H9 (cell line): ENCODE measurements around the gene TGFBRAP1. TPM values are rescaled to one million over a fixed set of nuclear protein-coding genes. Genes with fewer than 3 reads are reported as not detected.

ENCODE experiments used
- DNase-seq: peaks from one replicate; pipeline ENCODE4 v3.0.0-alpha.2; 2017
- H2AFZ ChIP-seq: one replicate; pipeline ENCODE4 v1.6.1; 2013; ENCODE audit warnings: mild to moderate bottlenecking, low read length, control low read depth, moderate library complexity
- H2AK5ac ChIP-seq: 2 replicates; pipeline ENCODE4 v1.6.1; 2013; ENCODE audit warnings: low read length, control low read depth, mixed read lengths; ENCODE audit not compliant: insufficient read length
- H2BK120ac ChIP-seq: one replicate; pipeline ENCODE4 v1.6.1; 2013; ENCODE audit warnings: low read depth, mild to moderate bottlenecking, low read length, control low read depth, inconsistent platforms; ENCODE audit not compliant: poor library complexity, severe bottlenecking
- H2BK12ac ChIP-seq: 2 replicates; pipeline ENCODE4 v1.6.1; 2013; ENCODE audit warnings: low read length, control low read depth, mixed read lengths, low read depth; ENCODE audit not compliant: insufficient read length
- H2BK15ac ChIP-seq: 2 replicates; pipeline ENCODE4 v1.6.1; 2013; ENCODE audit warnings: low read depth, low read length, control low read depth
- H2BK20ac ChIP-seq: one replicate; pipeline ENCODE4 v1.6.1; 2013; ENCODE audit warnings: low read depth, mild to moderate bottlenecking, low read length, control low read depth, inconsistent platforms; ENCODE audit not compliant: poor library complexity, severe bottlenecking
- H2BK5ac ChIP-seq: 2 replicates; pipeline ENCODE4 v1.6.1; 2013; ENCODE audit warnings: low read length, control low read depth, mixed read lengths; ENCODE audit not compliant: insufficient read length
- H3K14ac ChIP-seq: 2 replicates; pipeline ENCODE4 v1.6.1; 2013; ENCODE audit warnings: low read length, control low read depth; ENCODE audit not compliant: insufficient read depth
- H3K18ac ChIP-seq: 2 replicates; pipeline ENCODE4 v1.6.1; 2013; ENCODE audit warnings: low read depth, mild to moderate bottlenecking, mixed read lengths, low read length, control low read depth; ENCODE audit not compliant: insufficient read length
- H3K23ac ChIP-seq: 2 replicates; pipeline ENCODE4 v1.6.1; 2013; ENCODE audit warnings: low read length, control low read depth, mixed read lengths, low read depth; ENCODE audit not compliant: insufficient read length
- H3K23me2 ChIP-seq: 2 replicates; pipeline ENCODE4 v1.6.1; 2013; ENCODE audit warnings: low read depth, mild to moderate bottlenecking, mixed read lengths, low read length, control low read depth; ENCODE audit not compliant: insufficient read length, poor library complexity, severe bottlenecking
- H3K27ac ChIP-seq: 2 replicates; pipeline ENCODE4 v1.5.1; 2013; ENCODE audit warnings: low read length, control low read depth, mixed read lengths, low read depth; ENCODE audit not compliant: insufficient read length
- H3K27me3 ChIP-seq: 2 replicates; pipeline ENCODE4 v1.6.1; 2013; ENCODE audit warnings: low read length, control low read depth, inconsistent platforms; ENCODE audit not compliant: insufficient read depth
- H3K4ac ChIP-seq: 2 replicates; pipeline ENCODE4 v1.6.1; 2013; ENCODE audit warnings: low read depth, mild to moderate bottlenecking, control low read depth, inconsistent platforms, low read length, moderate library complexity
- H3K4me1 ChIP-seq: 2 replicates; pipeline ENCODE4 v1.6.1; 2013; ENCODE audit warnings: low read length, control low read depth, inconsistent platforms; ENCODE audit not compliant: insufficient read depth
- H3K4me2 ChIP-seq: 2 replicates; pipeline ENCODE4 v1.6.1; 2013; ENCODE audit warnings: low read length, control low read depth, mixed read lengths; ENCODE audit not compliant: insufficient read length, insufficient read depth
- H3K56ac ChIP-seq: 2 replicates; pipeline ENCODE4 v1.6.1; 2013; ENCODE audit warnings: low read depth, mild to moderate bottlenecking, mixed read lengths, low read length, control low read depth; ENCODE audit not compliant: insufficient read length
- H3K79me1 ChIP-seq: 2 replicates; pipeline ENCODE4 v1.6.1; 2013; ENCODE audit warnings: low read depth, mild to moderate bottlenecking, moderate library complexity, low read length, control low read depth, inconsistent platforms; ENCODE audit not compliant: insufficient read depth, poor library complexity, severe bottlenecking
- H3K79me2 ChIP-seq: 2 replicates; pipeline ENCODE4 v1.6.1; 2013; ENCODE audit warnings: low read length, control low read depth, inconsistent platforms; ENCODE audit not compliant: insufficient read depth
- H3K9ac ChIP-seq: 2 replicates; pipeline ENCODE4 v1.6.1; 2013; ENCODE audit warnings: low read length, control low read depth, mixed read lengths; ENCODE audit not compliant: insufficient read length; ENCODE audit errors: extremely low read depth
- H3K9me3 ChIP-seq: one replicate; pipeline ENCODE4 v1.6.1; 2013; ENCODE audit warnings: low read depth, low read length, inconsistent platforms; ENCODE audit not compliant: control insufficient read depth
- H3T11ph ChIP-seq: one replicate; pipeline ENCODE4 v1.6.1; 2013; ENCODE audit warnings: mild to moderate bottlenecking, low read length, control low read depth, inconsistent platforms
- H4K20me1 ChIP-seq: one replicate; pipeline ENCODE4 v1.6.1; 2013; ENCODE audit not compliant: control insufficient read depth, insufficient read length, insufficient read depth
- H4K5ac ChIP-seq: 2 replicates; pipeline ENCODE4 v1.6.1; 2013; ENCODE audit warnings: low read depth, mild to moderate bottlenecking, mixed read lengths, low read length, control low read depth; ENCODE audit not compliant: insufficient read length
- H4K8ac ChIP-seq: replicated peaks from 2 replicates; pipeline ENCODE4 v1.6.1; 2013; ENCODE audit warnings: low read length, control low read depth, mixed read lengths, low read depth; ENCODE audit not compliant: insufficient read length
- H4K91ac ChIP-seq: 2 replicates; pipeline ENCODE4 v1.6.1; 2013; ENCODE audit warnings: low read depth, mild to moderate bottlenecking, moderate library complexity, mixed read lengths, low read length, control low read depth; ENCODE audit not compliant: insufficient read length
- H3K27ac Mint-ChIP-seq, 3 experiments: 2 replicates in 2 of 3; 3 replicates in 1 of 3; pipeline ENCODE4 v1.8.0; 2020 to 2021; ENCODE audit warnings: mixed read lengths in 3 of 3, mild to moderate bottlenecking in 1 of 3, moderate library complexity in 1 of 3
- H3K27me3 Mint-ChIP-seq: 2 replicates; pipeline ENCODE4 v1.8.0; 2021; ENCODE audit warnings: low read depth, mild to moderate bottlenecking, moderate library complexity, mixed read lengths
- H3K36me3 Mint-ChIP-seq, 3 experiments: 2 replicates in 2 of 3; 3 replicates in 1 of 3; pipeline ENCODE4 v1.8.0; 2020 to 2021; ENCODE audit warnings: low read depth in 3 of 3, mixed read lengths in 3 of 3; ENCODE audit not compliant: insufficient read depth in 1 of 3
- H3K4me1 Mint-ChIP-seq, 2 experiments: 2 replicates each; pipeline ENCODE4 v1.8.0; 2020; ENCODE audit warnings: mixed read lengths in 2 of 2
- H3K4me3 Mint-ChIP-seq, 2 experiments: 2 replicates in 1 of 2; 3 replicates in 1 of 2; pipeline ENCODE4 v1.8.0; 2020 to 2021; ENCODE audit warnings: mild to moderate bottlenecking in 2 of 2, mixed read lengths in 2 of 2, moderate library complexity in 1 of 2
- H3K9me3 Mint-ChIP-seq, 2 experiments: 2 replicates in 1 of 2; 3 replicates in 1 of 2; pipeline ENCODE4 v1.8.0; 2020; ENCODE audit warnings: mild to moderate bottlenecking in 2 of 2, mixed read lengths in 2 of 2, moderate library complexity in 1 of 2
- WGBS: extraction: QIAGEN DNeasy Blood & Tissue Kit; methylation state at CpG from one replicate; pipeline ENCODE4 v1.1.7; 2013; ENCODE audit warnings: missing lambda C conversion rate, low lambda C conversion rate, mixed read lengths; ENCODE audit not compliant: insufficient read length; ENCODE audit errors: extremely low coverage; 5-methylcytosine and 5-hydroxymethylcytosine counted together
- total RNA-seq: library from RNA; stranded (reverse); gene quantifications from 2 replicates; pipeline ENCODE4 v1.2.1, GENCODE V29; 2021
- TF ChIP-seq, protein P1 (sequence below): fragments of 200-600 bp; sonication (generic); conservative IDR thresholded peaks from 3 replicates; pipeline ENCODE4 v1.8.0; 2021; ENCODE audit warnings: antibody characterized with exemption, mild to moderate bottlenecking

The TGFBRAP1 gene
- total RNA-seq, 1 experiment from 2014 or later, result 23.6 TPM

DNA sequence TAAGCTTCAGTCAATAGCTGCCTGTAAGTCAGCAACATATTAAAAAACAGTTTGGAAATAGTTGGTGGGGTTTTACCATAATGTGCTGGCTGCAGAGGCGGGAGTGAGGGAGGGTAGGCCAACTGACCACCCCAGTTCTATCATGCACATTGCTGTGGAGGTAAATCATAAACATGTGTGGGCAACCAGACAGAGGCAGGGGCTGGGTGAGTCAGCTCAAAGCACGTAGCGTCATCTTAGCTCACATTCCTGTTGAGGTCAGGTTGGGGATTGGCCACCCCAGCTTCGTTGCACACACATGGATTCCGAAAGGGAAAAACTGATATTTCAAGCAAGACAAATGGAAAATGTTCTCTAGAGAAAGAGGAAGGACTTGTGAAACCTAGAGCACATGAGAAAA is 68.5 kb downstream of the TGFBRAP1 start:
- Histone ChIP-seq H2BK120ac (no peak overlapping the region), H3K27ac (no peak overlapping the region)
- peaks cover 1% of the 10 kb centered on the region for H3K27me3 Mint-ChIP-seq

More for the DNA sequence above, 68.5 kb downstream of the TGFBRAP1 start:
- no peak overlapping the region for H2AK5ac ChIP-seq
- no peak overlapping the region for H2BK5ac ChIP-seq
- Mint-ChIP-seq H3K4me1 (peaks cover 5 to 7% of the 10 kb centered on the region in 2 experiments), H3K9me3 (no peaks in the 10 kb centered on the region; a peak in 1 of 5 replicates), H3K36me3 (peaks cover 2 to 14% (median 4%) of the 10 kb centered on the region in 3 experiments; a peak in 6 of 7 replicates), H3K4me3 (no peak overlapping the region), H3K27ac (no peak overlapping the region)
- H3K18ac ChIP-seq, result no peak overlapping the region
- H3K56ac ChIP-seq, result no peak overlapping the region
- H4K8ac ChIP-seq, result no peak overlapping the region
- H2BK12ac ChIP-seq, result no peak overlapping the region
- no peaks in the 10 kb centered on the region for H3K23me2 ChIP-seq
- no peak overlapping the region for H3K9ac ChIP-seq
- H3K4me2 ChIP-seq, result no peak overlapping the region
- no peak overlapping the region for H3K23ac ChIP-seq
- H3K4me1 ChIP-seq, result no peaks in the 10 kb centered on the region
- H2AFZ ChIP-seq, result no peak overlapping the region
- no peak for DNase-seq
- no peak overlapping the region for H2BK15ac ChIP-seq
- H4K91ac ChIP-seq, result no peak overlapping the region
- no peak overlapping the region for H3T11ph ChIP-seq
- no peaks in the 10 kb centered on the region for H4K20me1 ChIP-seq
- H3K79me2 ChIP-seq, result no peaks in the 10 kb centered on the region
- H2BK20ac ChIP-seq, result no peak overlapping the region
- no peaks in the 10 kb centered on the region for H3K27me3 ChIP-seq
- no peak overlapping the region for H3K4ac ChIP-seq
- no peaks in the 10 kb centered on the region for H3K79me1 ChIP-seq
- TF ChIP-seq, protein P1, sequence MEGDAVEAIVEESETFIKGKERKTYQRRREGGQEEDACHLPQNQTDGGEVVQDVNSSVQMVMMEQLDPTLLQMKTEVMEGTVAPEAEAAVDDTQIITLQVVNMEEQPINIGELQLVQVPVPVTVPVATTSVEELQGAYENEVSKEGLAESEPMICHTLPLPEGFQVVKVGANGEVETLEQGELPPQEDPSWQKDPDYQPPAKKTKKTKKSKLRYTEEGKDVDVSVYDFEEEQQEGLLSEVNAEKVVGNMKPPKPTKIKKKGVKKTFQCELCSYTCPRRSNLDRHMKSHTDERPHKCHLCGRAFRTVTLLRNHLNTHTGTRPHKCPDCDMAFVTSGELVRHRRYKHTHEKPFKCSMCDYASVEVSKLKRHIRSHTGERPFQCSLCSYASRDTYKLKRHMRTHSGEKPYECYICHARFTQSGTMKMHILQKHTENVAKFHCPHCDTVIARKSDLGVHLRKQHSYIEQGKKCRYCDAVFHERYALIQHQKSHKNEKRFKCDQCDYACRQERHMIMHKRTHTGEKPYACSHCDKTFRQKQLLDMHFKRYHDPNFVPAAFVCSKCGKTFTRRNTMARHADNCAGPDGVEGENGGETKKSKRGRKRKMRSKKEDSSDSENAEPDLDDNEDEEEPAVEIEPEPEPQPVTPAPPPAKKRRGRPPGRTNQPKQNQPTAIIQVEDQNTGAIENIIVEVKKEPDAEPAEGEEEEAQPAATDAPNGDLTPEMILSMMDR, result no peak
- no peaks in the 10 kb centered on the region for H3K9me3 ChIP-seq
- WGBS, result no CpG with 5 or more reads among the region's 5 CpGs
- H4K5ac ChIP-seq, result no peak overlapping the region
- H3K14ac ChIP-seq, result no peak overlapping the region; the same call in 1 of the 2 replicates
